GM18502 (cell line): ENCODE data around the gene GAS2.
A peak's percentile ranks its signal among the peaks of the same experiment; 100 is the strongest.
"Not testable (repeated sequence)": the region's sequence is repeated elsewhere in the genome, so short reads cannot be mapped to it uniquely, and the experiment has no call there.

ENCODE experiments used
- ATAC-seq: cut with Tn5 transposase; IDR thresholded peaks from one replicate; pipeline ENCODE4 v1.9.1; 2021; ENCODE audit warnings: mild to moderate bottlenecking; ENCODE audit not compliant: unreplicated experiment, poor library complexity

Gene GAS2

DNA sequence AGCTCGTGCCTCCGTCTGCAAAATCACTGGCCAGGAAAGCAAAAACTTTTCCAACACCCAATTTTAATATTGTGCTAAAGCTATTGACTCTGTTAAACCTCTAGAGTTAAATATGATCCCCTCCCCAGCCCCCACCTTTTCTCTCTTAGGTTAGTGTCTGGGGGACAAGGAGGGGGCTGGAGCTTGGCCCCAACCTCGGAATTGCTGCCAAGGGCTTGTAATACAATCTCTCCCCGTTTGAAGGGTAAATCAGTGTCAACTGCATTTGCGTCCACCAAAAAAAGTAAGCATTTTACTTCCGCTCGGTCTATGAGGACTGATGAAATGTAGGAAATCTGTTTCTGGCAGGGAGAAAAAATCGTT is at the start of gene GAS2:
GAS2 (plus strand) TSS at position 287 of the 363 bp plus-strand sequence. CDS start 8,259 bp downstream, outside the sequence.
- ATAC-seq = peak; percentile 15

DNA sequence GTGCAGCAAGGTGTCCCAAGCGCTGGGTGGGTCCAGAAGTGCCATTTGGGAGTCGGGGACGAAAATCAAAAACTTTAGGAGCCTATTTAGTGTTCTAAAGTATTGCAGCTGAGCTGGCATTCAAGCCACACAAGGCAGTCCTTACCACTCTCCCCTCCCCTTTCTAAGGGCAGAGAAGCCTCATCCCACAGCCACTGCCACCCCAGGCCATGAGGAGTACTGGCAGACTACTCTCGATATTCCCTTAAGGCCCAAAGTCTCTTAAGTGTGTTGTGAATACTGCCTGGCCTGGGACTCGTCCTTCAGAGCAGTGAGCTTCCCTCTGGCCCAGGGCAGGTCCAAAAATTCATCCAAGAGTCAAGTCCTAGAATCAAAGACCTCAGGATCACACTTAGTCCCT is 48.5 kb upstream of the GAS2 start:
- no peak for ATAC-seq

DNA sequence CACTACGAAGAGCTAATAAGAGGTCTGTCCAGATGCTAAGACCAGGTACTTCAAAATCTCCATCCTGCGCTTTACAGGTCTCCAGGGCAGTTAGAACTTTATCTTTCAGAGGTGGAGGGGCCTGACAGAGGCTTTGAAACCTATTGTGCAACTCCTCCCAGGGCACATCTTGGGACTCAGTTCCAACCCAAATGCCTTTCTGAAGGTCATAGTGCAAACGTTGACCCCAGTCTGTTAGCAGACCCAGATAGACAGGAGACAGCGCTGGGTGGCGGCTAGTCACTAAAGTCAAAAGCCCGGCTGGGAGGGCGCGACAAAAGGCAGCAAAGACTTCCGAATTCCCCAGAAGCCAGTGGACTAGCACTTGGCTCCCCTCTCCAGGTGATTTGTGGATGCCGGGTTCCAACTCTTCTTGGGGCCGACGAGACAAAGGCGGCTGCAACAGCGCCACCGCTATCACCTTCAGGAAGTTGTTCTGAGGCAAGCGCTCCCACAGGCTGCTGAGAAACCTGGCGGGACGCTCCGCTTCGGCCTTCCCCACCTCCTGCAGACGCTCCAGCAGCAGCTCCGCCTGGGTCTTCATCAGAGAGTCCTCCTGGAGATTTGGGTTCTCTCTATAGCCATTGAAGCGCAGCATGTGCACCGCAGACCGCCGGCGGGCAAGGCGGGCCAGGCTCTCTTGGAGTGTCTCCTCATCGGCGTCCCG is 41.5 kb upstream of the GAS2 start:
- ATAC-seq = peak; percentile 63

DNA sequence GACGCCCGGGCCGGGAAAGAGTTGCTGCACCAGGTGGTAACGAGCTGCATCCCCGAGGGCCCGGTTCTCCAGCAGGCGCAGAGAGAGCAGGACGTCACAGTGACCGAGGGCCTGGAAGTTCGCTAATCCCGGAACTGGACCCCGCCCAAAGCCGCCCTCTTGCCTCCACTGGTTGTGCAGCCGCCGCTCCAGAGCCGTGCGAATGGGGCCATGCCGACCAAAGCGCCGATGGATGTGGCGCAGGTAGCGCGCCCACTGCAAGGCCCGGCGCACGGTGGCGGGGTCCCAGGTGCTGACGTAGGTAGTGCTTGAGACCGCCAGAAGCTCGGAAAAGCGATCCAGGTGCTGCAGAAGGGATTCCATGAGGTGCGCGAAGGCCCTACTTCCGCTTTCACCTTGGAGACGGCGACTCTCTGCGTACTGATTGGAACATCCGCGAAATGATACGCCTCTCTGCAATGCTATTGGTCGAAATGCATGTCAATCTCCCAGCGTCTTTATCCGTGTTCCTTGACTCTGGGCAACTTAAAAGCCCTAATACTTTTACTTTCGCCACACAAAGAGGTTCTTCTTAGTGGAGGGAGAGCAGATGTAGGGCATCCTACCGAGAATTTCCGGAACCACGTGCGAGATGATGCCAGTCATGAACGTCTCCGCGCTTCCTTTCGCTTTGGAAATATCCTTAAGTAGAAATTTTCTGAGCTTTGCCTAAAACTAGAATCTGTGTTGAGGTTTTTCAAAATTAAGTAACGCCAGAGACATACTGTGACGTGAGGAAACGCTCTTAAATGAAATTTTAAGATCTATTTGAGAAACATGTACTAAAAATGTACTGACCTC is 40.7 kb upstream of the GAS2 start, which contains the start of gene FANCF:
FANCF (minus strand) TSS at position 376 of the 840 bp plus-strand sequence; CDS start at position 363, 13 bp downstream.
- peak; percentile 96 for ATAC-seq

DNA sequence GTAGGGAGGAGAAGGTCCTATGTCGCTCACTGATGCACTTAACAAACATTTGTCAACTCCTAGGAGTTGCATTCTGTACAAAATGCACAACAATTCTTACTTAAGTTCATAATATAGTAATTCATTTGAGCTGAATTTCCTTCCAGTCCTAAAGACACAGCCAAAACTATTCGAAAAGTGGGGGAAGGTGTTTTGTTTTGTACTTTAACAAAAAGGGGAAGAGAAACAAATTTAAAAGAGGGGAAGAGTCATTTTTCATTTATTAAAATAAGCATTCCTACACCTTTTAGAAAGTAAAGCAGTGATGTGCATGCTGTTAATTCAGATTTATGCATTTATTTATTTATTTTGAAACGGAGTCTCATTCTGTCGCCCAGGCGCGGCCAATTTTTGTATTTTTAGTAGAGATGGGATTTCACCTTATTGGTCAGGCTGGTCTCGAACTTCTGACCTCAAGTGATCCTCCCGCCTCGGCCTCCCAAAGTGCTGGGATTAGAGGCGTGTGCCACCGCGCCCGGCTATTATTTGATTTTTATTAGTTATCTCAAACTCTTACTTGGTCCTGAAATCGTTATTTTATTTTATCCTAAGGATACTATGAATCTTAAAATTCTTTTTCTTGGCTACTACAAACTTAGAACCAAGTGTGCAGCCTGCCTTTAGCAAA is 39.7 kb upstream of the GAS2 start:
- ATAC-seq = no peak

DNA sequence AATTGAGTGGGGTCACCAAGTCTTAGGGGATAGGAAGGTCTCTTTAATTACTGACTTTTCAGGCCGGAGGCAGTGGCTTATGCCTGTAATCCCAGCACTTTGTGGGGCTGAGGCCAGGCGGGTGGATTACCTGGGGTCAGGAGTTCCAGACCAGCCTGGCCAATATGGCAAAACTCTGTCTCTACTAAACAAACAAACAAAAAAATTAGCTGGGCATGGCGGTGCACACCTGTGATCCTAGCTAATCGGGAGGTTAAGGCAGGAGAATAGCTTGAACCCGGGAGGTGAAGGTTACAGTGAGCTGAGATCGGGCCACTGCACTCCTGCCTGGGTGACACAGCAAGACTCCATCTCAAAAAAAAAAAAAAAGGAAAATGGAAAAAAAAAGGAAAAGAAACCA is 39.0 kb upstream of the GAS2 start:
- no peak for ATAC-seq

DNA sequence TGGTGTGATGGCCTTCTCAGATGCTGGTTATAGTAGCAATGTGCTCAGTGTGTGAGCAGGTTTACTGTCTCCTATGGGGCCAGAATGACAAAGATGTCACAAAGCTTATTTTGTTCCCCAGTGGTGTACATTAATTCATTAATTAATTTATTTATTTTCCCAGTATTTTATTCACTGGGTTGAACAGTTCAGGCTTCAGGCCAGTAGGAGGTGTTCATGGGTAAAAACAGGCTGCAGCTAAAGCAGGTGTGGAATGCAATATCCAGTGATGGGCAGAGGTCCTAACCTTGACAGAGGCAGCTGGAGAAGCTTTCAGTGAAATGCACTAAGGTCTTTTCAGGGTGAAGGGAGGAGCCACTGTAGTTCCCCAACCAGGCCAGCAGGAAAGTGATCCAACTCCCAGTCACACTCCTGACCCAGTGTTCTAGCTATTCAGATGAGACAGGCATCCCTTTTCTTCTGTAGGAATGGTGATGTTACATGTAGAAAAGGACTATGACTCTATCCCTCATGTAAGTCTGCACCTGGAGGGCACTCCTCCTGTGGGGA is 33.0 kb upstream of the GAS2 start:
- ATAC-seq = no peak

DNA sequence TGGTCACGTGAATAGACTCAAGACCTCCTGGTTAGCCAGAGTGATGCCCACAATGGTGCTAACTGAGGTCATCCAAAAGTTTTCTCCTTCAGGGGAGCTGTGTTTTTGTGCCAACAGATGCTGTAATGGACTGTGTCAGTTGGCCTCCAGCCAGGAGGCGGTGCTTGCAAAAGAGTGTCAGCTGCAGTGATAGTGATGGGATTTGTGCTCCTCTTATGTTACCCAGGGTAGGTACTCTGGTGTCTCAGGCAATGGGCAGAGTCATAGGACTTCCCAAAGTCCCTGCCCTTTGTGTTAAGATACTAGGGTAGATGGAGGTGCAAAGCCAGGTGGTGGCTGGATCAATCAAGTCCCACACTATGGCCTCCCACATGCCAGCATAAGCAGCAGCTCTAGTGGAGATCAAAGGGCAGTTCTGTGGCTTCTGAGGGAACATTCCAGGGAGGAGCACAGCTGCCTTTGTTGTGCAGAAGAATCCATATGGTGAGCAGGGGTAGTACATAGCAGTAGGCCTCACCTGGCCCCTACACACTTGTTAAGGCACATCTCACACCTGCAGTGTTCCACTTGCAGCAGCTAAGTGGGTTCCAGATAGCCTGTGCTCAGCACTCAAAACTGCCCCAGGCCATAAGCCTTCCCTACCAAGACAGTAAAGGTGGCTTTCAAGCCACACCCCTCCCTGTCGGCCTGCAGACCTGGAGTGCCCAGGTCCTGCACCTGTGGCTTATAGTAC is 31.3 kb upstream of the GAS2 start:
- ATAC-seq = no peak

DNA sequence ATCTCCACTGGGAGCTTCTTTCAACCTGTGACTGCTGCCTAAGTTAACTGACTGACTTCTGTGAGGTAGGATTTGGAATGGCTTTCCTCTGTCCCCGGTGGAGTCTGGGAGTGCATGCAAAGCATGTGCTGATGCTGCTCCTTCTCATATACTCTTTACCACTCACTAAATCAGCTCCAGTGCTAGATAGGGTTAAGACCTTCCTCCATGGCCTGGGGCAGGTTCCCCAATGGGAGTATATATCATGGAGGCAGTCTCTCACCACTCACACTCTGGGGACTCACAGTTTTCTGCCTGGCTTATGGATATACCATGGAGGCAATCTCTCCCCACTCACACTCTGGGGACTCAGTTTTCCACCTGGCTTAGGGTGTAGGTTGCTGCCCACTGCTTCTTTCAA is 30.7 kb upstream of the GAS2 start:
- ATAC-seq = no peak

DNA sequence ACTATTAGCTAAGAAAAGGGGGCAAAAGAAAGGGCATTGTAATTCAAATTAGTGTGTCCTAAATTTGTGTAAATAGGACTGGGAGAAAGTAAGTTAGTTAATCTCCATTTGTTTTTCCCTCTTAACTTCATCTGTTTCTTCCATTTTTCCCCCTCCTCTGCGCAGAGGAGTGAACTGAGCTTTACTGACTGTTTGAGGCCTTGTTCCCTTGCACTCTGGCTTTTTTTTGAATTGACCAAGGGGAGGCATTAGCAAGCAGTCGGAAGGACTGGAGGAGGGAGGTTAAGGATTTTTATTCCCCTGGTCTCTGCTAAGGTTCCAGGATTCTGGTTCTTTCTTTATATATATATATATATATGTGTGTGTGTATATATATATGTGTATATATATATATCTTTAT is 25.5 kb upstream of the GAS2 start:
- no peak for ATAC-seq

DNA sequence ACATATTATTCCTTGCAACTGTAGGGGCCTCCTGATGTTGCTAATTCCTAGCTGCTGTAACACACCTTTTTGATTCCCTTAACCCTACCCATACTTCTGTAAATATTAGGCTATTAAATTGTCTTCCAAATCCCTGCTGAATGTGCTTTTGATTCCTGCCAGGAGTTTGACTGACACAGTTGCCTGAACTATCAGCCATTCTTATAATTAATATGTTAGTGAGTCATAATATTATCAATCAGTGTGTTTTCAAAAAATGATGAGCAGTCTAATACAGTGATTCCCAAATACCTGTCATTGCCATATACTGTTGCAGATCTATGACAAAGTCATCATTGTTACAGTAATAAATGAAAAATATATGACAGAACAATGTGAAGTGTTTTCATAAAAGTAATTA is 24.9 kb upstream of the GAS2 start:
- no peak for ATAC-seq

DNA sequence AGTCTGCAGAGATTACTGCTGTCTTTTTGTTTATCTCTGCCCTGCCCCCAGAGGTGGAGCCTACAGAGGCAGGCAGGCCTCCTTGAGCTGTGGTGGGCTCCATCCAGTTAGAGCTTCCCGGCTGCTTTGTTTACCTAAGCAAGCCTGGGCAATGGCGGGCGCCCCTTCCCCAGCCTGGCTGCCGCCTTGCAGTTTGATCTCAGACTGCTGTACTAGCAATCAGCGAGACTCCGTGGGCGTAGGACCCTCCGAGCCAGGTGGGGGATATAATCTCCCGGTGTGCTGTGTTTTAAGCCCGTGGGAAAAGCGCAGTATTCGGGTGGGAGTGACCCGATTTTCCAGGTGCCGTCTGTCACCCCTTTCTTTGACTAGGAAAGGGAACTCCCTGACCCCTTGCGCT is 14.1 kb upstream of the GAS2 start:
- not testable (repeated sequence) for ATAC-seq

DNA sequence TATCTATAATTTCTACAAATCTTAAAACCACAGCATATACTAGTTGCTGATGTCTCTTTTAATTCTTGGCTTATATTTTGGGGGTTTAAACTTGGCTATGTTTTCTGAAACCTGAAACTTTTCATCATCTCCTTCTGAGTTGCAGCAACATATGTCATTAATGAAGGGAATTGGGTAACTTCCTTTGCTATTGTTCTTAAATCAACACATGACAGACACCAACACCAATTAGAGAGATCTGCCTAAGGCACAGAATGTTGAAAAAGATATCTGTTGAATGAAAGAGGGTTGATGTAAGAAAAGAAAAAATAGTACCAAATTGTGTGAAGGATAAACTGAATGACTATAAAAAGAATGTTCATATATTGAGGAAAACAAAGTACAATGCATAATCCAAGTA is 10.3 kb upstream of the GAS2 start:
- ATAC-seq = no peak

DNA sequence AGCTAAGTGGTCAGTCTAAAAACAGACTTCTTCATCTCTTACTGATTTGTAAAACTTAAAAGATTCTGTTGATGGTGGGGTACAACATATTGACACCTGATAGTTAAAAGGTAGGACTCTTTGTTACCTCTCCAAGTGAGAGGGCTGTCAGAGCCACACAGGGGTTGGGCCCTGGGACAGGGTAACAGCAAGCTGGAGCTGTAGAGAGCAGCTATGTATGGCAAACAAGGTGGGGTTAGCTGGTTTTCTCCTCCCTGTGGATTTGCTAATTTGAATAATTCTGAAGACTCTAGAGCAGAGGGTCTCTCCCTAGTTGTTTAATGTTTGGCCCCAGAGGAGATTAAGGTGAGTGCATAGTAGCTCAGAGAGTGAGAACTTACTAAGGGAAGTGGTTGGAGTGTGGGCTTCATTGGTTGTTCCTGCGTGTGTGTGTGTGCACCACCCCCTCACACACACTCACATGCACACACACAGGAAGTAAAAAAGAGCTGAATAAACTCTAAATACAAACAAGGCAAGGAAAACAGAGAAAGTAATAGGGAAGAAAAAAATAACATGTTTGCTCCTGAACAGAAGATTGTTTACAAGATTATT is 9.2 kb upstream of the GAS2 start:
- ATAC-seq = peak; percentile 91

DNA sequence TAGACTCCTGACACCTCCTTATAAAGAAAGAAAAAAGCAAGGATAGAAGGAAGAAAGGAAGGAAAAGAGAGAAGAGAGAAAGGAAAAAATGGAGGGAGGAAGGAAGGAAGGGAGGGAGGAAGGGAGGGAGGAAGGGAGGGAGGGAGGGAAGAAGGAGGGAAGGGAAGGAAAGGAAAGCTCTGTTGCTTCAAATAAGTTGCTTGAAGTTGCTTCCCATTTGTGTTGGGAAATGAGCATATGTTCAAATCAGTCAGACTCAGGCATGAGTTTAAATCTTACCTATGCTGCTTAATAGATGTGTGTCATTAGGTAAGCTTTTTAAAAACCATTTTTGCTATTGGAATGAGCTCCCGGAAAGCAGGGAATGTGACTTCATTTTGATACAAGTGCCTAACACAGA is 6.6 kb upstream of the GAS2 start:
- no peak for ATAC-seq

DNA sequence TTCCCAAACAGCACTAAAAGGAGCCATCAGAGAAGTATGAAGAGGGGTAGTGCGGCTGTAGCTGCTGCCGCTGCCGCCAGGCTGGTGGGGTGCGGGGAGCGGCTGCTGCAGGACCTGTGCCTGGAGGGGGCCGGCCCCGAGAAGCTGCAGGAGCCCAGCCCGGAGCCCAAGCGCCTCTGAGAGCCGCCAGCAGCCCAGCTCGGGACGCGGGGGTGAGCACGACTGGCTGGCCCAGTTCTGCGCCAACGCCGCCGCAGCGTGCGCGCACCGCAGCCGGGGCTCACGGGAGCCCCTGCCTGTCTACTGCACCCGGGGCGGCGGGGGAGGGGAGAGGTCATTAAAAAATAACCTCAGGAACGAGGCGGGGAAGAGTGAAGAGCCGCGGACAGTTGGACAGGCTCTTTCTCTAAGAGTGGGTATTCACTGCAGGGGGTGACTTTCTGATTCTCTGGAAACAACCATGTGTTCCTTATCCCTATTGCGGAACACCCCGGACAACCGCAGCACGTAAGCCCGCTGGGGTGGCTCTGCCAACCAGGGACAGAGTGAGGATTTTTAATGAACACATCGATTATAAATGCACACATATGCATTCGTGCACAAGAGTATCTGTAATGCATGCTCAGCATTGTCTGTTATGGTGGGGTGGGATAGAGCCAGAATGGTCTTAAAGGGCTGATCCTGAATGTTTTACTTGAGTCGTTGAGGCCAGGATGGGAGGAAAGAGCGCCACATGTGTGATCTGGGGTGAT is 453 bp downstream of the GAS2 start:
- ATAC-seq = peak; percentile 73

DNA sequence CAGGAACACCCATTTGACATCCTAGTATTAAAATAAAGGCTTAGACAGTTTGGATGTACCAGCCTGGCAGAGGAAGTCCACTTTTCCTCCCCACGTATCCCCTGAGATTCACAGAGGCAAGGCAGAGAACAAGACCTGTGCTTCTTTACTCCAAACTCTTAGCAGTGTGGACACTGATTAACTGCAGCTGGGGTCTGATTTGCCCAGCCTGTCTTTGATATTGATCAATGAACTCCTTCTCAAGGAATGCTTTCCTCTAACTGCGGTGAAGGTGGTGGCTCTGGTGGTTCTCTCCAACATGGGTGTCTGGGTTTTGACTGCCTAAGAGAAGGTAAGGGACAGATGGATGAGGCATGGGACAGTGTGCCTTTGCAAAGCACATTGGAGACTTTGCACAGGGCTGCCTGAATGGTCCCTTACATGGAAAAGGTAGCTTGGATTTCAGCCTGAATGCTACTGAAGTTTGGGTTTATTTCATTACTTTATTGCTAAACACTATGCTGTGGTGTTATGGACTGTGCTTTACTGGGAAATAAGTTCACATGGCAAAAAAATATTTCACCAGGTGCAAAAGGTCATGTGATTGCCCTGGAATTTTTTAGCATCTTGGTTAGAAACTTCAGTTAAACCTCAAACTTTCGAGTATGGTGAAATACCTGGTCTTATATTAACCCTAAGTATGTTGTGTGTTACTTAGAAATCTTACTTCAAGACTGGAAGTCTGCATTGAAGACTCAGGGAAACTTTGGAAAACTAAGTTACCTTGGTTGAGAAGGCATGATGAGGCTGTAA is 1.8 kb downstream of the GAS2 start:
- no peak for ATAC-seq

DNA sequence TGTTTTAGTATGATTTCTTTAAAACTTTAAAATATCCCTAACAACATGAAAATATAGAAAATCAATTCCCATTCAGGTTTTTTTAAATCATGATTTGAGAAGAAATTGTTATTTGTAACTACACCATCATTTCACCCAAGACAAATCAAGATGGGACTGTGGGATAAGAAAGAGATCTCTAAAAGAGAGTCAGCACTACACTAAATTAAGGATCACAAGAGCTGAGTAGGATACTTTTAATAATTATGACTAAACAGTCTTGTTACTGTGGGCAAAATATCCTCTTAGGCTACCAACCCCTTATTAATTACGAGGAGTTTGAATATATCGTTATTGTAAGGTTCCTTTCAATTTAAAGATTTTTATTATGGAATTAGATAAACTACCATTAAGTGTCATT is 3.0 kb downstream of the GAS2 start:
- ATAC-seq = no peak
